ENCODE data around the gene KIAA0513. TPM values are rescaled to one million over a fixed set of nuclear protein-coding genes. Genes with fewer than 3 reads are reported as not detected.
"Not testable (repeated sequence)": the region's sequence is repeated elsewhere in the genome, so short reads cannot be mapped to it uniquely, and the experiment has no call there.

KIAA0513 gene
- total RNA-seq, 8 experiments from 2014 or later: 13.4 to 47.7 (median 16.8) TPM

GRCh38 chr16:85051683-85052082 is 24.1 kb downstream of the KIAA0513 start:
- in situ Hi-C loops (cut with MboI; ENCODE audit: low pct_unique_long_range_greater_than_20kb in 2 of 9, low sequenced_read_pairs in 9 of 9, unreplicated experiment in 9 of 9): no loop called here
- no peak for ATAC-seq (replicated peaks in 6 of 8)
- Histone ChIP-seq H3K27ac (no peak overlapping the region), H3K4me1 (replicated peaks in 1 of 2) (peaks cover 7 to 20% of the 10 kb centered on the region in 2 donors), H3K4me3 (no peak overlapping the region)
- WGBS, 10 experiments: 80 to 100% (median 95%) methylated on average over 1 to 6 of the region's 8 CpGs; no CpG with 5 or more reads in 5 of the 10 experiments

- no peak overlapping the region for H3K4me3 ChIP-seq
- in situ Hi-C loops (cut with MboI; ENCODE audit: low pct_unique_long_range_greater_than_20kb in 2 of 9, low sequenced_read_pairs in 9 of 9, unreplicated experiment in 9 of 9): no loop called here
- H3K4me1 ChIP-seq (replicated peaks in 1 of 2): peaks cover 7 to 20% of the 10 kb centered on the region in 2 donors
- WGBS, 10 experiments: 90 to 100% (median 97%) methylated on average over 3 to 6 of the region's 10 CpGs; no CpG with 5 or more reads in 2 of the 10 experiments
- H3K27ac ChIP-seq: no peak overlapping the region
- no peak for ATAC-seq (replicated peaks in 6 of 8)
Observed at GRCh38 chr16:85052536-85052935, 24.9 kb downstream of the KIAA0513 start.

GRCh38 chr16:85054321-85054720 is 26.7 kb downstream of the KIAA0513 start:
- WGBS, 10 experiments: 60 to 100% (median 100%) methylated on average over 1 to 3 of the region's 3 CpGs; no CpG with 5 or more reads in 1 of the 10 experiments
- ATAC-seq (replicated peaks in 6 of 8); H3K27ac ChIP-seq; in situ Hi-C loops (cut with MboI; ENCODE audit: low pct_unique_long_range_greater_than_20kb in 2 of 9, low sequenced_read_pairs in 9 of 9, unreplicated experiment in 9 of 9); H3K4me3 ChIP-seq: not testable (repeated sequence)
- peaks cover 7 to 20% of the 10 kb centered on the region in 2 donors for H3K4me1 ChIP-seq (replicated peaks in 1 of 2)

DNA sequence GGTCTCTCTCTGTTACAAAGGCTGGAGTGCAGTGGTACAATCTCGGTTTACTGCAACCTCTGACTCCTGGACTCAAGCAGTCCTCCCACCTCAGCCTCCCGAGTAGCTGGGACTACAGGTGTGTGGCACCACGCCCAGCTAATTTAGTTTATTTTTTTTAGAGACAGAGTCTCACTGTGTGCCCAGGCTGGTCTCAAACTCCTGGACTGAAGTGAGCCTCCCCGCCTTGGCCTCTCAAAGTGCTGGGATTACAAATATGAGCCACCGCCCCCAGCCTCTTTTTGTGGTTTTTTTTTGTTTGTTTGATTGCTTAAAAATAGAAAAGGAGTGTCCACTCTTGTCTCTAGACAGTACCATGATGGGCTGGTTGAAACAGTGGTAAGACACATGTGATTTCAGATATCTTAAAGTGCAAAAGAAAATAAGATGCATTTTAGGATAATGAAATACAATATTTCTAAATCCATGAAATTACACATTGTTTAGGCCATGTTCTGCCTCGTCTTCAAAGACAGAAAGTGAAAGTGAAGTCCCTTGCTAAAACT is 27.4 kb downstream of the KIAA0513 start:
- in situ Hi-C loops (cut with MboI; ENCODE audit: low pct_unique_long_range_greater_than_20kb in 2 of 9, low sequenced_read_pairs in 9 of 9, unreplicated experiment in 9 of 9): no loop called here
- H3K4me1 ChIP-seq (replicated peaks in 1 of 2): peaks cover 7 to 20% of the 10 kb centered on the region in 2 donors
- no peak overlapping the region for H3K27ac ChIP-seq
- 41 to 100% (median 89%) methylated on average over 2 to 6 of the region's 6 CpGs; no CpG with 5 or more reads in 1 of the 10 experiments for WGBS, 10 experiments
- no peak overlapping the region for H3K4me3 ChIP-seq
- no peak for ATAC-seq (replicated peaks in 6 of 8)

- Histone ChIP-seq H3K4me1 (replicated peaks in 1 of 2) (peaks cover 7 to 16% of the 10 kb centered on the region in 2 donors), H3K4me3 (no peak overlapping the region), H3K27ac (no peak overlapping the region)
- in situ Hi-C loops (cut with MboI; ENCODE audit: low pct_unique_long_range_greater_than_20kb in 2 of 9, low sequenced_read_pairs in 9 of 9, unreplicated experiment in 9 of 9): no loop called here
- peak; percentile 44 to 70 (median 55) for ATAC-seq (replicated peaks in 6 of 8)
- 8 to 63% (median 39%) methylated on average over 2 to 11 of the region's 14 CpGs; no CpG with 5 or more reads in 1 of the 10 experiments for WGBS, 10 experiments
Observed at GRCh38 chr16:85055493-85056210, 28.1 kb downstream of the KIAA0513 start.

- in situ Hi-C loops (cut with MboI; ENCODE audit: low pct_unique_long_range_greater_than_20kb in 2 of 9, low sequenced_read_pairs in 9 of 9, unreplicated experiment in 9 of 9): no loop called here
- H3K4me3 ChIP-seq: no peak overlapping the region
- WGBS, 10 experiments: 40 to 100% (median 85%) methylated on average over 1 to 10 of the region's 16 CpGs; no CpG with 5 or more reads in 3 of the 10 experiments
- peaks cover 7 to 16% of the 10 kb centered on the region in 2 donors for H3K4me1 ChIP-seq (replicated peaks in 1 of 2)
- peak in 6 of 8 experiments; percentile 28 to 67 (median 44) for ATAC-seq (replicated peaks in 6 of 8)
- H3K27ac ChIP-seq: no peak overlapping the region
Observed at GRCh38 chr16:85056211-85056748, 28.7 kb downstream of the KIAA0513 start.

DNA sequence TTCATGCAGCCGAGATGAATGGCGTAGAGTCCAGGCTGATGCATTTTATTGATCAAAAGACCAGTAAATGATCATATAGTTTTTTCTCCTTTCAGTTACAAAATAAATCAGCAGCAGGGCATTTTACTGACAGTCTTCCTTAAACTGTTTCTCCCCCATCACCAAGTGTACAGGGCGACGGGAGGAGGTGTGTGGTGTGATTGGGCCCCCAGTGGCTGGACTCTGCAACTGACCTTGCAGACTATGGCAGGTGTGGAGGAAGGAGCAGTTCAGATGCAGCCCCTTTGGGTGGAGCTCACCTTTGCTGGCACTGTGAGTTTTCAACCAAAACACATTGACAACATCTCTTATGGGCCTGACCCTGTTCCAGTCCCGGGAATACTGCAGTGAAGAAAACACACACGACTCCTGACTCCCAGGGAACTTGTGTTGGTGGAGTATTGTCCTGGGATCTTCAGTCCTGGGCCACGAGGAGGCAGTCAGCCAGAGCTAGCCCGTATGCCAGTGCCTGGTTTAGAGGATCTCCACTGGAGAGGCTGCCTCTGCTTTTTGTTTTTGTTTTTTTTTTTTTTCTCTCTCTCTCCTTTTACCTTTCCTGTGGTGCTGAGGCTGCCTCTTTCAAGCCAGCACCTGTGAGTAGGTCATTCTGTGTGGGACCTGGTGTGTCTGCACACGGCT is 29.8 kb downstream of the KIAA0513 start:
- Histone ChIP-seq H3K27ac (no peak overlapping the region), H3K4me1 (replicated peaks in 1 of 2) (peaks cover 7 to 16% of the 10 kb centered on the region in 2 donors), H3K4me3 (no peak overlapping the region)
- in situ Hi-C loops (cut with MboI; ENCODE audit: low pct_unique_long_range_greater_than_20kb in 2 of 9, low sequenced_read_pairs in 9 of 9, unreplicated experiment in 9 of 9): no loop called here
- WGBS, 10 experiments: 71 to 100% (median 90%) methylated on average over 2 to 6 of the region's 9 CpGs; no CpG with 5 or more reads in 2 of the 10 experiments
- ATAC-seq (replicated peaks in 6 of 8): peak in 2 of 8 experiments; percentile 8 to 65

GRCh38 chr16:85057948-85058347 is 30.4 kb downstream of the KIAA0513 start:
- H3K4me1 ChIP-seq (replicated peaks in 1 of 2): peaks cover 7 to 16% of the 10 kb centered on the region in 2 donors

DNA sequence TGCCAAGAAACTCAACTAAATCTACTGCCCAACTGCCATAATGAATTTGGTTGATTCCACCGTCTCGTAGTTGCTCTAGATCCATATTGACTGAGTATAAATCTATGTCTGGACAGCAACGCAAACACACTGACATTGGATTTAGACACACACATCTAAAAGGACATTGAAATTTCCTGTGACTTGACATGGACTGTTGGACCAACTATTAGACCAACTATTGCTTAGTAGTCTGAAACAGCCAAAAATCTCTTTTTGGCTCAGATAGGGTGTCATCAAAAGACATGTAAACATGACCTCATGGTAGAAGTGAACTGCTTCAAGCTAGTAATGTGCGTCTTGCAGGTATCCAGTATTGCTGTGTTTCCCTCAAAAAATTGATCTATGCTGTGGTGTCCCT is 31.3 kb downstream of the KIAA0513 start:
- WGBS, 10 experiments: 60 to 100% (median 86%) methylated on average over 1 to 4 of the region's 4 CpGs; no CpG with 5 or more reads in 2 of the 10 experiments
- peaks cover 7 to 16% of the 10 kb centered on the region in 2 donors for H3K4me1 ChIP-seq (replicated peaks in 1 of 2)
- in situ Hi-C loops (cut with MboI; ENCODE audit: low pct_unique_long_range_greater_than_20kb in 2 of 9, low sequenced_read_pairs in 9 of 9, unreplicated experiment in 9 of 9): no loop called here
- no peak overlapping the region for H3K27ac ChIP-seq
- no peak overlapping the region for H3K4me3 ChIP-seq
- no peak for ATAC-seq (replicated peaks in 6 of 8)

More at GRCh38 chr16:85057948-85058347, 30.4 kb downstream of the KIAA0513 start:
- no peak overlapping the region for H3K4me3 ChIP-seq
- ATAC-seq (replicated peaks in 6 of 8): no peak
- no peak overlapping the region for H3K27ac ChIP-seq
- in situ Hi-C loops (cut with MboI; ENCODE audit: low pct_unique_long_range_greater_than_20kb in 2 of 9, low sequenced_read_pairs in 9 of 9, unreplicated experiment in 9 of 9): no loop called here
- 83 to 100% (median 98%) methylated on average over 1 to 7 of the region's 7 CpGs; no CpG with 5 or more reads in 1 of the 10 experiments for WGBS, 10 experiments

DNA sequence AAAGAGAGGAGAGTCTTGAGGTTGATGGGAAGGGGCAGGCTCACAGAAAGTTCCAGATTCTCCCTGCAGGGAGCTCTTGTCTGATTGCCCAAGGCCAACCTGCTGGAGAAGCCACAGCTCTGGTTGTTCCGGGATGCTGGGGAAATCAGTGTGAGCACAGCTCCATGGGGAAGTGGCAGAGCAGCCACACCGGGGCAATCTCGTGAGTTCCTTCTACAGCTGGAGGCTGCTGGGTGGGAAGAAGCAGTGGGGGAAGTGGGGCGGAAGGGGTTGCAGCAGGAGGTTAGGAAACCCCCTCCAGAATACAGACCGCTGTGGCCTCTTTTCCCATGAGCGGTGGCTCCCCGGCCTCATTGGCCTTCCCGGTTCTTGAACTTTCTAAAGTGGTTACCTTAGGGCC is 34.0 kb downstream of the KIAA0513 start:
- no peak for ATAC-seq (replicated peaks in 6 of 8)
- WGBS, 10 experiments: 84 to 100% (median 86%) methylated on average over 2 to 7 of the region's 8 CpGs; no CpG with 5 or more reads in 6 of the 10 experiments
- Histone ChIP-seq H3K4me1 (replicated peaks in 1 of 2) (no peaks in the 10 kb centered on the region), H3K4me3 (no peak overlapping the region), H3K27ac (no peak overlapping the region)
- in situ Hi-C loops (cut with MboI; ENCODE audit: low pct_unique_long_range_greater_than_20kb in 2 of 9, low sequenced_read_pairs in 9 of 9, unreplicated experiment in 9 of 9): no loop called here

GRCh38 chr16:85062323-85062722 is 34.7 kb downstream of the KIAA0513 start:
- WGBS, 10 experiments: 52 to 87% (median 73%) methylated on average over 3 to 8 of the region's 9 CpGs; no CpG with 5 or more reads in 5 of the 10 experiments
- Histone ChIP-seq H3K4me1 (replicated peaks in 1 of 2) (no peaks in the 10 kb centered on the region), H3K4me3 (no peak overlapping the region), H3K27ac (no peak overlapping the region)
- ATAC-seq (replicated peaks in 6 of 8): peak in 1 of 8 experiments; percentile 23
- in situ Hi-C loops (cut with MboI; ENCODE audit: low pct_unique_long_range_greater_than_20kb in 2 of 9, low sequenced_read_pairs in 9 of 9, unreplicated experiment in 9 of 9): no loop called here

DNA sequence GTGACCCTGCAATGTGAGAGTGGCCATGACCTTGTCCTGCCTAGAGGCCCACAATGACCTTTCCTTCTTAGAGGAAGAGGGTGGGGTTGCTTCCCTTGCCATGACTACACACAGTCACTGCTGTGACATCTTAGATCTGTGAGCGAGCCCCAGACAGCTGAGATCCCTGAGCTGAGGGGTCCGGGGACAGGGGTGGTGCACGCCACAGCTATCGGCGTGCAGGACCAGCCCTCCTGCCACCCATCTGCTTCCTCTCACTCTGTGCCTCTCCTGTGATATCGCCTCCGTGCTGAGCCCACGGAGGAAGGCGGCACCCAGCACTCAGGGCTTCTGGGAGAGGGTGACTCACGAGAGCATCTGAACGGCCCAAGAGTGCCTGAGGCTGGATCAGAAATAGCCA is 35.2 kb downstream of the KIAA0513 start:
- peak; percentile 20 to 72 (median 37) for ATAC-seq (replicated peaks in 6 of 8)
- in situ Hi-C loops (cut with MboI; ENCODE audit: low pct_unique_long_range_greater_than_20kb in 2 of 9, low sequenced_read_pairs in 9 of 9, unreplicated experiment in 9 of 9): no loop called here
- Histone ChIP-seq H3K4me3 (no peak overlapping the region), H3K27ac (no peak overlapping the region), H3K4me1 (replicated peaks in 1 of 2) (no peaks in the 10 kb centered on the region)
- WGBS, 10 experiments: 80 to 93% (median 93%) methylated on average over 1 to 7 of the region's 11 CpGs; no CpG with 5 or more reads in 7 of the 10 experiments

GRCh38 chr16:85064186-85064585 is 36.6 kb downstream of the KIAA0513 start:
- no peak for ATAC-seq (replicated peaks in 6 of 8)
- WGBS, 10 experiments: 20 to 100% (median 93%) methylated on average over 1 to 5 of the region's 6 CpGs; no CpG with 5 or more reads in 2 of the 10 experiments
- in situ Hi-C loops (cut with MboI; ENCODE audit: low pct_unique_long_range_greater_than_20kb in 2 of 9, low sequenced_read_pairs in 9 of 9, unreplicated experiment in 9 of 9): no loop called here

More at GRCh38 chr16:85064186-85064585, 36.6 kb downstream of the KIAA0513 start:
- H3K4me3 ChIP-seq: no peak overlapping the region
- no peak overlapping the region for H3K27ac ChIP-seq
- H3K4me1 ChIP-seq (replicated peaks in 1 of 2): no peaks in the 10 kb centered on the region

All from motor neuron (in vitro differentiated cells).